ENCODE results near the gene BZW1. TPM values are rescaled to one million over a fixed set of nuclear protein-coding genes. Genes with fewer than 3 reads are reported as not detected.

The BZW1 gene
- total RNA-seq, 1 experiment from 2014 or later, result 254 TPM

- H3K4me1 Mint-ChIP-seq (ENCODE audit: low read depth, unreplicated experiment), result peaks cover 87% of the 10 kb centered on the region
- H3K27me3 Mint-ChIP-seq (ENCODE audit: unreplicated experiment), result no peaks in the 10 kb centered on the region
- peak overlapping the region; percentile 24 for H3K27ac Mint-ChIP-seq (ENCODE audit: unreplicated experiment)
- intact Hi-C loops (cut with micrococcal nuclease; ENCODE audit: unreplicated experiment), result no loop called here
- no peak for TF ChIP-seq CTCF (IDR thresholded peaks at IDR 0.05; ENCODE audit: unreplicated experiment)
- CTCF ChIA-PET, result interaction anchor here (0.7 kb wide), 1 partner anchor 41 kb away, joined by 3 read pairs; no protein-coding TSS in a partner anchor
- H3K9me3 Mint-ChIP-seq (ENCODE audit: low read depth, unreplicated experiment), result no peaks in the 10 kb centered on the region
- H3K4me3 Mint-ChIP-seq (ENCODE audit: low read depth, unreplicated experiment), result no peak overlapping the region
- no peak for DNase-seq
- no peaks in the 10 kb centered on the region for H3K36me3 Mint-ChIP-seq (ENCODE audit: insufficient read depth, unreplicated experiment)
- BruUV-seq (replicated peaks), result no TSS peak
Observed at GRCh38 chr2:200779214-200779613, 32.5 kb upstream of the BZW1 start.

- peaks cover 86% of the 10 kb centered on the region for H3K4me1 Mint-ChIP-seq (ENCODE audit: low read depth, unreplicated experiment)
- no peaks in the 10 kb centered on the region for H3K27me3 Mint-ChIP-seq (ENCODE audit: unreplicated experiment)
- intact Hi-C loops (cut with micrococcal nuclease; ENCODE audit: unreplicated experiment), result no loop called here
- H3K36me3 Mint-ChIP-seq (ENCODE audit: insufficient read depth, unreplicated experiment), result peaks cover 4% of the 10 kb centered on the region
- H3K9me3 Mint-ChIP-seq (ENCODE audit: low read depth, unreplicated experiment), result no peaks in the 10 kb centered on the region
- no peak overlapping the region for H3K4me3 Mint-ChIP-seq (ENCODE audit: low read depth, unreplicated experiment)
- DNase-seq, result no peak
- CTCF ChIA-PET, result interaction anchor here (2.1 kb wide), 1 partner anchor 17 kb away, joined by 7 read pairs; no protein-coding TSS in a partner anchor
- no peak for TF ChIP-seq CTCF (IDR thresholded peaks at IDR 0.05; ENCODE audit: unreplicated experiment)
- H3K27ac Mint-ChIP-seq (ENCODE audit: unreplicated experiment), result peak overlapping the region; percentile 46
- BruUV-seq (replicated peaks), result no TSS peak
Observed at GRCh38 chr2:200781616-200782015, 30.1 kb upstream of the BZW1 start.

GRCh38 chr2:200782251-200782650 lies 29.5 kb upstream of the BZW1 start:
- CTCF ChIA-PET, result no interaction called here
- intact Hi-C loops (cut with micrococcal nuclease; ENCODE audit: unreplicated experiment), result no loop called here
- BruUV-seq (replicated peaks), result no TSS peak
- no peak for TF ChIP-seq CTCF (IDR thresholded peaks at IDR 0.05; ENCODE audit: unreplicated experiment)
- peaks cover 9% of the 10 kb centered on the region for H3K36me3 Mint-ChIP-seq (ENCODE audit: insufficient read depth, unreplicated experiment)
- H3K27ac Mint-ChIP-seq (ENCODE audit: unreplicated experiment), result peak overlapping the region; percentile 46
- H3K9me3 Mint-ChIP-seq (ENCODE audit: low read depth, unreplicated experiment), result no peaks in the 10 kb centered on the region
- H3K4me3 Mint-ChIP-seq (ENCODE audit: low read depth, unreplicated experiment), result no peak overlapping the region
- H3K4me1 Mint-ChIP-seq (ENCODE audit: low read depth, unreplicated experiment), result peaks cover 80% of the 10 kb centered on the region
- H3K27me3 Mint-ChIP-seq (ENCODE audit: unreplicated experiment), result no peaks in the 10 kb centered on the region
- no peak for DNase-seq

- Mint-ChIP-seq H3K27ac (ENCODE audit: unreplicated experiment) (peak overlapping the region; percentile 6), H3K9me3 (ENCODE audit: low read depth, unreplicated experiment) (no peaks in the 10 kb centered on the region), H3K27me3 (ENCODE audit: unreplicated experiment) (no peaks in the 10 kb centered on the region), H3K4me1 (ENCODE audit: low read depth, unreplicated experiment) (peaks cover 79% of the 10 kb centered on the region), H3K36me3 (ENCODE audit: insufficient read depth, unreplicated experiment) (peaks cover 9% of the 10 kb centered on the region), H3K4me3 (ENCODE audit: low read depth, unreplicated experiment) (no peak overlapping the region)
- no peak for DNase-seq
- intact Hi-C loops (cut with micrococcal nuclease; ENCODE audit: unreplicated experiment), result no loop called here
- no TSS peak for BruUV-seq (replicated peaks)
- CTCF ChIA-PET, result no interaction called here
- TF ChIP-seq CTCF (IDR thresholded peaks at IDR 0.05; ENCODE audit: unreplicated experiment), result no peak
Observed at GRCh38 chr2:200784215-200784614, 27.5 kb upstream of the BZW1 start.

Data from Calu3 (cell line).